ENCODE results near the gene KIT.

The KIT gene

DNA sequence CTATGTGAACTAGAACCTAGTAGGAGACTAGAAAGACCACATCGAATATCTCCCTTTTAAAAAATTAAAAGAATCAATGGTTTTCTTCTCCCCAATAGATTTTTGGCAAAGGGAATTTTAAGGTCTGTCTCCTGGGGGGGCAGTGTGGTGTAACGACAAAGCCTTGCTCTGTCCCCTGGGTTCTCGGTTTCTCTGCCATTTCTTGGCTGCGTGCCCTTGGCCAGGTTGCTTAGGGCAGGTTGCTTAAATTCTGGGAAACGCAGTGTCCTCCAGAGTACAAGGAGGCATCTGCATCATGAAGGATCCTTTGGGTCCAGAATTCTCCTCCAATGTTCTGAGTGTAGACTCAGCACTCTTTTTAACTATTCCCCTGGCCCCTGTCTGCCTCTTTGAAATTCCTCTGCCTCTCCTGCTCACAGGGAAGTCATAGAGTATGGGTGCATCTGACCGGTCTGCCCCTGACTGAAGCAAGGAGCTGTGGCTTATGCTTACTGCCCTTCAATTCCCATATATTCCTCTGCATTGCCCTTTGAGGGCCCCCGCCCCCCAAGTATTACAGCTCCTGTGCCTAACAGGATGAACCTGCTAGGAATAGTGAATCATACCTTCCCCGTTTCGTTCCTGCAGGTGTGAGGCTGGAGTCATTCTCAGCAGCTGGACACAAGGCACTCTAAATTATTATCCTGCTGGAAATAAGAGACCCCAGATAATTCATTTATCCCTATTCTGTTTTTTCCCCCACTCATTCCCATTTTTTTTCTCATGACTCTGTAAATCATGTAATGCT lies 2.2 kb downstream of the KIT start:
- no peaks in the 10 kb centered on the region for H3K4me1 ChIP-seq
- H3K4me2 ChIP-seq (ENCODE audit: low read length): peak overlapping the region; percentile 97
- TF ChIP-seq, protein P1, sequence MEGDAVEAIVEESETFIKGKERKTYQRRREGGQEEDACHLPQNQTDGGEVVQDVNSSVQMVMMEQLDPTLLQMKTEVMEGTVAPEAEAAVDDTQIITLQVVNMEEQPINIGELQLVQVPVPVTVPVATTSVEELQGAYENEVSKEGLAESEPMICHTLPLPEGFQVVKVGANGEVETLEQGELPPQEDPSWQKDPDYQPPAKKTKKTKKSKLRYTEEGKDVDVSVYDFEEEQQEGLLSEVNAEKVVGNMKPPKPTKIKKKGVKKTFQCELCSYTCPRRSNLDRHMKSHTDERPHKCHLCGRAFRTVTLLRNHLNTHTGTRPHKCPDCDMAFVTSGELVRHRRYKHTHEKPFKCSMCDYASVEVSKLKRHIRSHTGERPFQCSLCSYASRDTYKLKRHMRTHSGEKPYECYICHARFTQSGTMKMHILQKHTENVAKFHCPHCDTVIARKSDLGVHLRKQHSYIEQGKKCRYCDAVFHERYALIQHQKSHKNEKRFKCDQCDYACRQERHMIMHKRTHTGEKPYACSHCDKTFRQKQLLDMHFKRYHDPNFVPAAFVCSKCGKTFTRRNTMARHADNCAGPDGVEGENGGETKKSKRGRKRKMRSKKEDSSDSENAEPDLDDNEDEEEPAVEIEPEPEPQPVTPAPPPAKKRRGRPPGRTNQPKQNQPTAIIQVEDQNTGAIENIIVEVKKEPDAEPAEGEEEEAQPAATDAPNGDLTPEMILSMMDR (IDR thresholded peaks at IDR 0.05): no peak
- no peaks in the 10 kb centered on the region for H3K9me3 ChIP-seq (ENCODE audit: control insufficient read depth, low read length)
- no peaks in the 10 kb centered on the region for H3K27me3 ChIP-seq (ENCODE audit: control insufficient read depth, insufficient read depth, low read length)
- H3K79me2 ChIP-seq: no peaks in the 10 kb centered on the region
- H2AFZ ChIP-seq: no peak overlapping the region
- H3K27ac ChIP-seq: no peak overlapping the region
- H3K4me3 ChIP-seq (ENCODE audit: low read depth, low read length): peak overlapping the region; percentile 57
- no peaks in the 10 kb centered on the region for H3K36me3 ChIP-seq (ENCODE audit: control insufficient read depth, insufficient read depth, low read length)
- H3K9ac ChIP-seq: no peak overlapping the region

DNA sequence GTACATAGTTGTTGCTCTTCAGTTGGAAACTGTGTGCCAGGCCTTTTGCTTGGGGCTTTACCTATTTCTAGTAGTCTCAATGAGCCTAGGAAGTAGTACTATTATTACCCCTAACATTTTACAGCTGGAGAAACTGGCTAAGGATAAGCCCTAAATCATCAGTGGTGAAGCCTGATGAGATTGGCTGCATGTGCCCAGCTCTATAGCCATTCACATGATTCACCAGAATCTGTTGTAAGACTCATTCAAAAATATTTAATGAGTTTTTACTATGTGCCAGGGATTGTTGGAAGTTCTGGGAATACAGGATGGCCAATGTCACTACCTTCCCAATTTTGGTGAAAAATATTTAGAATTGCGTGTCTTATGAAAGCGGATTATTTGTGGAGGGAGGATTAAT lies 2.8 kb downstream of the KIT start:
- Histone ChIP-seq H3K79me2 (no peaks in the 10 kb centered on the region), H3K4me2 (ENCODE audit: low read length) (no peak overlapping the region), H3K9ac (no peak overlapping the region), H3K9me3 (ENCODE audit: control insufficient read depth, low read length) (no peaks in the 10 kb centered on the region), H3K27me3 (ENCODE audit: control insufficient read depth, insufficient read depth, low read length) (no peaks in the 10 kb centered on the region), H2AFZ (no peak overlapping the region), H3K4me1 (no peaks in the 10 kb centered on the region), H3K27ac (no peak overlapping the region), H3K4me3 (ENCODE audit: low read depth, low read length) (no peak overlapping the region), H3K36me3 (ENCODE audit: control insufficient read depth, insufficient read depth, low read length) (no peaks in the 10 kb centered on the region)
- TF ChIP-seq, protein P1 (IDR thresholded peaks at IDR 0.05): no peak

DNA sequence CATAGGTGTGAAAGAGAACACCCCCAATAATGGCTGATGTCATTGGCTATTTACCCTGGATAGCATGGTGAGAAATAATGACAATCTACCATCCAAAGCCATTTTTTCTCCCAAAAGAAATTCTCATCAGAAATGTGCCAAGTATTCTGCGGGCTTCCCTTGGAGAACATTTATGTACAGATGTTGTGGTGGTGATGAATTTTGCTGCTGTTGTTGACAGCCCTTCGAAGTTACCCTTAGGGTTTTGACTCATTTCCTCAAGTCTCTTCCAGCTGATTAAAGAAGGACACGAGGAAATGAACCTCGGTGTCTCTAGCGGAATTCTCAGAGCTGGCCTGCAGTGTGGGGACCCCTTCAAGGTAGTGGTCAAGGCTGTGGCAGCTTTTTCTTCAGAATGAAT lies 3.4 kb downstream of the KIT start:
- Histone ChIP-seq H3K9me3 (ENCODE audit: control insufficient read depth, low read length) (no peaks in the 10 kb centered on the region), H3K9ac (no peak overlapping the region), H3K4me2 (ENCODE audit: low read length) (no peak overlapping the region), H3K36me3 (ENCODE audit: control insufficient read depth, insufficient read depth, low read length) (no peaks in the 10 kb centered on the region), H3K27me3 (ENCODE audit: control insufficient read depth, insufficient read depth, low read length) (no peaks in the 10 kb centered on the region), H3K4me3 (ENCODE audit: low read depth, low read length) (no peak overlapping the region), H3K79me2 (no peaks in the 10 kb centered on the region), H3K4me1 (no peaks in the 10 kb centered on the region), H2AFZ (no peak overlapping the region), H3K27ac (no peak overlapping the region)
- TF ChIP-seq, protein P1 (IDR thresholded peaks at IDR 0.05): no peak

DNA sequence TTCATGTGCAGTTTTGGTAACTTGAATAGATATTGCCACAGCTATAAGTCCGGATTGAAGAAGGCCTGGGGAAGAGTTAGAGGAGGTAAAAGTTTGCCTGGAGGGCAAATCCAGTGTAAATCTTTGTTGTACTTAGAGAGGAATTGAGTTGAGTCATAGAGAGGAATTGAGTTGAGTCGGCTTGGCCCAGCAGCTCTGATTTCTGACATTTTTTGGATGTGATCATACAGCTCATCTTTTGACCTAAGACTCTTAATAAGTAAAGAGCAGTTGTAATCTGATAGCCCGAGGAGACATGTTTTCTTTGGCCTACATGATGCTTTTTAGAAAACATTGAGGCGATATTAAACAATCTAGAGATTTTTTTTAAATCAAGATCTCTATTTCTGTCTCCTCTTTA lies 3.9 kb downstream of the KIT start:
- Histone ChIP-seq H3K9me3 (ENCODE audit: control insufficient read depth, low read length) (no peaks in the 10 kb centered on the region), H3K36me3 (ENCODE audit: control insufficient read depth, insufficient read depth, low read length) (no peaks in the 10 kb centered on the region), H3K9ac (no peak overlapping the region), H3K27ac (no peak overlapping the region), H3K4me1 (no peaks in the 10 kb centered on the region), H2AFZ (no peak overlapping the region), H3K79me2 (no peaks in the 10 kb centered on the region), H3K27me3 (ENCODE audit: control insufficient read depth, insufficient read depth, low read length) (no peaks in the 10 kb centered on the region), H3K4me2 (ENCODE audit: low read length) (no peak overlapping the region), H3K4me3 (ENCODE audit: low read depth, low read length) (no peak overlapping the region)
- TF ChIP-seq, protein P1 (IDR thresholded peaks at IDR 0.05): no peak

DNA sequence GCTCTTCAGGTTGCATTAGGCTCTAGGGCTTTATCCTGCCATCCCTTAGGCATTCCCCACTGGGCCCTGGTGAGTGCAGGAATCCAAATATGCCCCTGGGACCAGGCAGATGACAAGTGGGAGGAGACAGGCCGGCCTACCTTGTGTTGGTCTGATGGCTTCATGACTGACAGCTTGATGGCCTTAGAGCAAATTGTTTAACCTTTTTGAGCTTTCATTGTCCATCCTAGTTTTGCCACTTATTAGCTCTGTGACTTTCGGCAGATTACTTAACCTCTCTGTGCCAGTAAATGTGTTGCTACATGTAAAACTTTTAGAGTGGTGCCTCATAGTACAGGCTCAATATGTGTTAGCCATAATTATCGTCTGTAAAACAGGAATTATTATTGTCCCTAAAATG lies 4.4 kb downstream of the KIT start:
- no peaks in the 10 kb centered on the region for H3K9me3 ChIP-seq (ENCODE audit: control insufficient read depth, low read length)
- no peak overlapping the region for H2AFZ ChIP-seq
- H3K36me3 ChIP-seq (ENCODE audit: control insufficient read depth, insufficient read depth, low read length): no peaks in the 10 kb centered on the region
- no peak overlapping the region for H3K27ac ChIP-seq
- TF ChIP-seq, protein P1 (IDR thresholded peaks at IDR 0.05): no peak
- no peak overlapping the region for H3K4me2 ChIP-seq (ENCODE audit: low read length)
- H3K27me3 ChIP-seq (ENCODE audit: control insufficient read depth, insufficient read depth, low read length): no peaks in the 10 kb centered on the region
- H3K4me1 ChIP-seq: no peaks in the 10 kb centered on the region
- no peak overlapping the region for H3K4me3 ChIP-seq (ENCODE audit: low read depth, low read length)
- H3K79me2 ChIP-seq: no peaks in the 10 kb centered on the region
- H3K9ac ChIP-seq: no peak overlapping the region

Data from parathyroid adenoma (tissue), 2 donors.